Prostate gland (tissue), 2 donors: ENCODE data around the gene TSPAN2. TPM values are rescaled to one million over a fixed set of nuclear protein-coding genes. Genes with fewer than 3 reads are reported as not detected.

Experiments
- DNase-seq: peaks from one replicate; pipeline ENCODE4 v3.0.0-alpha.2; 2019; ENCODE audit warnings: low spot score
- H3K27ac ChIP-seq, 2 donors: fragments of 200-600 bp; sonication (generic); 2 replicates each; pipeline ENCODE4 v1.5.1; 2017 to 2019
- H3K27me3 ChIP-seq: fragments of 200-600 bp; sonication (generic); replicated peaks from 2 replicates; pipeline ENCODE4 v1.5.1; 2019; ENCODE audit not compliant: insufficient read depth
- H3K36me3 ChIP-seq, 2 donors: fragments of 200-600 bp; sonication (generic); 1 replicate in 1 of 2; 2 replicates in 1 of 2; pipeline versions ENCODE4 v1.5.1 to v1.8.1; 2017 to 2019
- H3K4me1 ChIP-seq: fragments of 200-600 bp; sonication (generic); replicated peaks from 2 replicates; pipeline ENCODE4 v1.5.1; 2019
- H3K4me3 ChIP-seq, 2 donors: fragments of 200-600 bp; sonication (generic); 2 replicates each; pipeline ENCODE4 v1.5.1; 2017 to 2019
- H3K9me3 ChIP-seq: fragments of 200-600 bp; sonication (generic); 2 replicates; pipeline ENCODE4 v1.5.1; 2017
- CTCF ChIP-seq, 4 experiments: fragments of 200-600 bp in 2 of 4; fragments of 450-650 bp in 2 of 4; sonication (generic) in 2 of 4; IDR thresholded peaks; 1 replicate in 3 of 4; 2 replicates in 1 of 4; pipeline ENCODE4 v1.5.1; 2016 to 2019; ENCODE audit warnings: antibody characterized with exemption in 4 of 4, mild to moderate bottlenecking in 2 of 4, moderate library complexity in 2 of 4
- POLR2A ChIP-seq: fragments of 450-650 bp; IDR thresholded peaks from one replicate; pipeline ENCODE4 v1.6.1; 2016; ENCODE audit warnings: antibody characterized with exemption, mild to moderate bottlenecking
- POLR2AphosphoS5 ChIP-seq: sonication (generic); formaldehyde crosslinking; IDR thresholded peaks from one replicate; pipeline ENCODE4 v1.6.1; 2017; ENCODE audit warnings: antibody characterized with exemption
- WGBS: methylation state at CpG from one replicate; pipeline ENCODE4 v1.1.5; 2018; 5-methylcytosine and 5-hydroxymethylcytosine counted together
- intact Hi-C: fragments of 100-400 bp; cut with DNase I; formaldehyde crosslinking; loops from one replicate; pipeline ENCODE4 v1.14.2; 2022
- total RNA-seq, 2 donors: library from RNA; depleted of rRNA; stranded (reverse); fragments of >200 nt; gene quantifications; one replicate each; pipeline ENCODE4 v1.1.0, GENCODE V29; 2016

The TSPAN2 gene
- total RNA-seq, 2 donors from 2014 or later = 6.9 to 11.3 TPM

- no peak overlapping the region for H3K27ac ChIP-seq
- intact Hi-C loops = no loop called here
- no peaks in the 10 kb centered on the region for H3K4me1 ChIP-seq
- H3K27me3 ChIP-seq = no peaks in the 10 kb centered on the region
- no peak for DNase-seq
- 81% methylated on average over 3 of the region's 3 CpGs for whole genome bisulfite sequencing
- TF ChIP-seq POLR2AphosphoS5 = no peak
- no peak for TF ChIP-seq POLR2A
- TF ChIP-seq CTCF (IDR thresholded peaks at IDR 0.05) = no peak
- no peaks in the 10 kb centered on the region for H3K36me3 ChIP-seq
- H3K4me3 ChIP-seq = no peak overlapping the region
- no peaks in the 10 kb centered on the region for H3K9me3 ChIP-seq
Observed at GRCh38 chr1:115123116-115123515, 33.8 kb upstream of the TSPAN2 start.

GRCh38 chr1:115121793-115122192, 32.5 kb upstream of the TSPAN2 start:
- no peak for TF ChIP-seq CTCF (IDR thresholded peaks at IDR 0.05)
- no peak for TF ChIP-seq POLR2A
- TF ChIP-seq POLR2AphosphoS5 = no peak
- Histone ChIP-seq H3K4me3 (no peak overlapping the region), H3K36me3 (no peaks in the 10 kb centered on the region), H3K9me3 (no peaks in the 10 kb centered on the region), H3K4me1 (no peaks in the 10 kb centered on the region), H3K27ac (no peak overlapping the region), H3K27me3 (no peaks in the 10 kb centered on the region)
- DNase-seq = no peak
- intact Hi-C loops = no loop called here

DNA sequence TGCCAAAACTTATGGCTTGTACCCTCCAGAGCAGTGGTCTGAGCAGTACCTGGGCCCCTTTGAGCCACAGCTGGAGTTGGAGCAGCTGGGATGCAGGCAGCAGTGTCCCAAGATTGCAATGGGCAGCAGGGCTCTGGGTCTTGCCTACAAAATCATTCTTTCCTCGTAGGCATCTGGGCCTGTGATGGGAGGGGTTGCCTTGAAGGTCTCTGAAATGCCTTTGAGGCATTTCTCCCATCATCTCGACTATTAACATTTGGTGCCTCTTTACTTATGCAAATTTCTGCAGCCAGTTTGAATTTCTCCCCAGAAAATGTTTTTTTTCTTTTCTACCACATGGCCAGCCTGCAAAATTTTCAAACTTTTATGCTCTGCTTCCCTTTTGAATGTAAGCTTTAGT, 31.0 kb upstream of the TSPAN2 start:
- WGBS = 81% methylated on average over 2 of the region's 2 CpGs
- H3K4me3 ChIP-seq = no peak overlapping the region

DNA sequence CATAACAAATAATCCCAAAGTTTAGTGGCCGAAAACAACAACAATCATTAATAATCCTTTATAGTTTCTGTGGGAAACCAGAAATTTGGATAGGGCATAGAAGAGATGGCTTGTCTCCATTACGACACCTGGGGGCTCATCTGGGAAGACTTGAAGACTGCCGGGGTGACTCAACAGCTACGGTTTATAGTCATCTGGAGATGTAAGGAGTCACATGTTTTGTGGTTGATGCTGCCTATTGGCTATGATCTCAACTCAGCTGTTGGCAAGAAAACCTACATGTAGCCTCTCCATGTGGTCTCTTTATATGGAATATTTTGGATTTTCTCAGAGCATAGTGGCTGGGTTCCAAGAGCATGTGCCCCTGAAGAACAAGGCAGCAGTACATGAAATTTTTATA, 29.3 kb upstream of the TSPAN2 start:
- DNase-seq = no peak
- intact Hi-C loops = no loop called here
- no peaks in the 10 kb centered on the region for H3K9me3 ChIP-seq
- WGBS = 93% methylated on average over 4 of the region's 4 CpGs
- H3K4me1 ChIP-seq = no peaks in the 10 kb centered on the region
- no peak overlapping the region for H3K4me3 ChIP-seq
- TF ChIP-seq CTCF (IDR thresholded peaks at IDR 0.05) (no peak), POLR2A (no peak), POLR2AphosphoS5 (no peak)
- no peak overlapping the region for H3K27ac ChIP-seq
- H3K27me3 ChIP-seq = no peaks in the 10 kb centered on the region
- H3K36me3 ChIP-seq = no peaks in the 10 kb centered on the region

More for the DNA sequence above, 31.0 kb upstream of the TSPAN2 start:
- Histone ChIP-seq H3K27ac (no peak overlapping the region), H3K27me3 (no peaks in the 10 kb centered on the region), H3K4me1 (no peaks in the 10 kb centered on the region), H3K9me3 (no peaks in the 10 kb centered on the region), H3K36me3 (no peaks in the 10 kb centered on the region)
- intact Hi-C loops = no loop called here
- TF ChIP-seq CTCF (IDR thresholded peaks at IDR 0.05) (no peak), POLR2AphosphoS5 (no peak), POLR2A (no peak)
- DNase-seq = no peak

- DNase-seq = no peak
- Histone ChIP-seq H3K9me3 (no peaks in the 10 kb centered on the region), H3K4me1 (no peaks in the 10 kb centered on the region), H3K4me3 (no peak overlapping the region), H3K27me3 (no peaks in the 10 kb centered on the region), H3K27ac (no peak overlapping the region), H3K36me3 (no peaks in the 10 kb centered on the region)
- intact Hi-C loops = no loop called here
- TF ChIP-seq POLR2AphosphoS5 (no peak), POLR2A (no peak), CTCF (IDR thresholded peaks at IDR 0.05) (no peak)
Observed at GRCh38 chr1:115118086-115118485, 28.8 kb upstream of the TSPAN2 start.
